GM12878 (cell line): ENCODE measurements around the gene PLOD2. TPM values are rescaled to one million over a fixed set of nuclear protein-coding genes. Genes with fewer than 3 reads are reported as not detected.

ENCODE experiments used
- ATAC-seq: fragments of 200-7000 bp; cut with Tn5 transposase; 3 replicates; pipeline ENCODE4 v1.9.1; 2020; ENCODE audit warnings: mild to moderate bottlenecking, moderate library complexity
- BruUV-seq: library from RNA; stranded (reverse); fragments of 400-500 nt; replicated peaks from 2 replicates; lab custom pipeline; 2021; lab: Mats Ljungman, UMichigan
- CTCF ChIA-PET: fragments of 300-600 bp; sonication (Branson Sonifier 250); formaldehyde crosslinking; extraction: SDS; loops from one replicate; lab custom pipeline; 2021; ENCODE audit warnings: inconsistent platforms; lab: Yijun Ruan, JAX
- POLR2A ChIA-PET: fragments of 350-600 bp; formaldehyde crosslinking; extraction: SDS; loops from one replicate; lab custom pipeline; 2021; ENCODE audit warnings: inconsistent platforms; lab: Charles Lee
- RAD21 ChIA-PET: fragments of 300-600 bp; sonication (Branson Sonifier 250); formaldehyde crosslinking; loops from one replicate; lab custom pipeline; 2023; ENCODE audit warnings: antibody characterized with exemption; ENCODE audit not compliant: unreplicated experiment; lab: Charles Lee
- SMC1A ChIA-PET: fragments of 300-600 bp; sonication (Branson Sonifier 250); formaldehyde crosslinking; loops from one replicate; lab custom pipeline; 2023; ENCODE audit not compliant: unreplicated experiment, uncharacterized antibody; lab: Charles Lee
- DNase-seq: peaks from one replicate; pipeline ENCODE4 v3.0.0-alpha.2; 2011; ENCODE audit warnings: low read depth, low spot score
- FAIRE-seq: peaks from 3 replicates; lab custom pipeline; 2011; peaks lifted over from hg19 to GRCh38; lab: Jason Lieb, UNC
- H2AFZ ChIP-seq: 2 replicates; pipeline ENCODE4 v1.6.0; 2011; ENCODE audit warnings: low read depth, low read length, control low read depth; ENCODE audit not compliant: control insufficient read depth
- H3K27ac ChIP-seq: 2 replicates; pipeline ENCODE4 v1.5.1; 2011; ENCODE audit warnings: control low read depth; ENCODE audit not compliant: control insufficient read depth, insufficient read depth
- H3K27me3 ChIP-seq, 2 experiments: replicated peaks in 1 of 2; 2 replicates each; pipeline versions ENCODE4 v1.6.0 to v1.6.1; 2011; ENCODE audit warnings: low read length in 1 of 2; ENCODE audit not compliant: control insufficient read depth in 2 of 2, insufficient read depth in 2 of 2
- H3K36me3 ChIP-seq, 2 experiments: 2 replicates each; pipeline ENCODE4 v1.5.1; 2011; ENCODE audit warnings: low read length in 1 of 2; ENCODE audit not compliant: control insufficient read depth in 2 of 2, insufficient read depth in 2 of 2
- H3K4me1 ChIP-seq: 2 replicates; pipeline ENCODE4 v1.6.1; 2011; ENCODE audit warnings: mild to moderate bottlenecking, low read length, moderate library complexity, mixed read lengths; ENCODE audit not compliant: control insufficient read depth, insufficient read depth
- H3K4me2 ChIP-seq: 2 replicates; pipeline ENCODE4 v1.6.0; 2011; ENCODE audit warnings: control low read depth; ENCODE audit not compliant: control insufficient read depth, insufficient read depth
- H3K4me3 ChIP-seq: fragments of 200-600 bp; sonication (generic); 2 replicates; pipeline ENCODE4 v1.5.1; 2016
- H3K79me2 ChIP-seq: 2 replicates; pipeline ENCODE4 v1.6.0; 2011; ENCODE audit warnings: low read length; ENCODE audit not compliant: control insufficient read depth, insufficient read depth
- H3K9ac ChIP-seq: 2 replicates; pipeline ENCODE4 v1.8.0; 2011; ENCODE audit warnings: low read length, control low read depth, mixed read lengths; ENCODE audit not compliant: control insufficient read depth, insufficient read depth
- H3K9me3 ChIP-seq: replicated peaks from 3 replicates; pipeline ENCODE4 v1.5.1; 2011; ENCODE audit warnings: mild to moderate bottlenecking, low read length; ENCODE audit not compliant: control insufficient read depth, insufficient read depth
- H4K20me1 ChIP-seq: 2 replicates; pipeline ENCODE4 v1.6.0; 2011; ENCODE audit not compliant: control insufficient read depth, insufficient read depth
- ATF2 ChIP-seq: IDR thresholded peaks from 2 replicates; pipeline ENCODE4 v1.6.1; 2012; ENCODE audit warnings: low read length, inconsistent platforms
- CBX3 ChIP-seq: fragments of 200-600 bp; sonication (generic); IDR thresholded peaks from 2 replicates; pipeline ENCODE4 v1.6.1; 2016; ENCODE audit warnings: low read depth, borderline replicate concordance
- ETV6 ChIP-seq, 2 experiments: fragments of 450-650 bp in 1 of 2; IDR thresholded peaks in 1 of 2; conservative IDR thresholded peaks in 1 of 2; 2 replicates each; pipeline ENCODE4 v1.6.1; 2014; ENCODE audit warnings: antibody characterized with exemption in 1 of 2, borderline replicate concordance in 1 of 2, low read depth in 1 of 2, mild to moderate bottlenecking in 1 of 2, moderate library complexity in 1 of 2
- SMC3 ChIP-seq: IDR thresholded peaks from 2 replicates; pipeline ENCODE4 v1.6.1; 2011; ENCODE audit warnings: low read length, improper control_type of control experiment, borderline replicate concordance
- ZSCAN29 ChIP-seq: fragments of 450-650 bp; IDR thresholded peaks from 2 replicates; pipeline ENCODE4 v1.6.1; 2017; ENCODE audit warnings: mild to moderate bottlenecking, moderate library complexity
- WGBS: methylation state at CpG from one replicate; pipeline ENCODE4 v1.1.6; 2016; ENCODE audit warnings: low lambda C conversion rate; ENCODE audit not compliant: insufficient replicate concordance, insufficient coverage; ENCODE audit errors: missing lambda C conversion rate; 5-methylcytosine and 5-hydroxymethylcytosine counted together
- in situ Hi-C: fragments of 300-500 bp; cut with MboI; formaldehyde crosslinking; loops from 9 replicates; pipeline ENCODE4 v1.14.3; 2018; ENCODE audit warnings: mixed read lengths
- intact Hi-C: fragments of 100-400 bp; cut with micrococcal nuclease; formaldehyde crosslinking; loops from one replicate; pipeline ENCODE4 v1.14.2; 2022; ENCODE audit not compliant: unreplicated experiment
- polyA plus RNA-seq, 11 experiments: library from polyadenylated mRNA; depleted of rRNA in 4 of 11; unstranded in 6 of 11; stranded (reverse) in 5 of 11; fragments of >200 nt; fragmentation: Nextera tagmentation in 4 of 11; fragmentation: Illumina TruSeq in 1 of 11; extraction: Ambion mirVana in 4 of 11; extraction: Trizol in 1 of 11; gene quantifications; 1 replicate in 1 of 11; 2 replicates in 10 of 11; pipeline versions ENCODE4 v1.2.1 to v1.2.3, GENCODE V29; 2011 to 2016; ENCODE audit warnings: inconsistent platforms in 2 of 11, missing spikeins in 2 of 11, low read depth in 1 of 11
- total RNA-seq, 4 experiments: library from RNA; depleted of rRNA in 3 of 4; stranded (reverse); fragments of >200 nt in 3 of 4; fragmentation: Illumina TruSeq in 1 of 4; extraction: Trizol in 1 of 4; gene quantifications; 2 replicates each; pipeline versions ENCODE4 v1.2.1 to v1.2.3, GENCODE V29; 2013 to 2021

The PLOD2 gene
- total and polyA plus RNA-seq, 10 of the 15 experiments (the other 5 are each of a cell fraction or from before 2014, with no cell fraction given) = 0.03 to 0.56 (median 0.33) TPM; not detected in 4

- TF ChIP-seq SMC3 (no peak), ATF2 (no peak), CBX3 (no peak), ETV6 (conservative IDR thresholded peaks at IDR 0.05 in 1 of 2, IDR thresholded peaks at IDR 0.05 in 1 of 2; ENCODE audit: borderline replicate concordance in 1 of 2, low read depth in 1 of 2) (no peak), ZSCAN29 (no peak)
- TF ChIP-seq, all 136 proteins: peak for 0
- Histone ChIP-seq H4K20me1 (no peaks in the 10 kb centered on the region), H3K4me2 (no peak overlapping the region), H2AFZ (no peak overlapping the region), H3K36me3 (no peaks in the 10 kb centered on the region), H3K79me2 (no peaks in the 10 kb centered on the region), H3K9me3 (no peaks in the 10 kb centered on the region), H3K27ac (no peak overlapping the region), H3K4me1 (no peaks in the 10 kb centered on the region), H3K4me3 (no peak overlapping the region), H3K9ac (no peak overlapping the region), H3K27me3 (no peaks in the 10 kb centered on the region)
- ChIA-PET RAD21 (no interaction called here), POLR2A (no interaction called here), CTCF (no interaction called here), SMC1A (no interaction called here)
- BruUV-seq = no TSS peak
- ATAC-seq (no peak), DNase-seq (no peak), FAIRE-seq (no peak)
- WGBS = 0% methylated on average over 2 of the region's 2 CpGs
- intact Hi-C loops (no loop called here), in situ Hi-C loops (loop anchor here (25.0 kb wide), 1 partner anchor 529 kb away; no protein-coding TSS in a partner anchor)
Observed at GRCh38 chr3:146058241-146058640, 102.7 kb downstream of the PLOD2 start.
